Hepatic stellate cell (primary cell): ENCODE results near the gene TMEM200B.
"Not testable (repeated sequence)": the region's sequence is repeated elsewhere in the genome, so short reads cannot be mapped to it uniquely, and the experiment has no call there.

Source experiments
- DNase-seq: peaks from one replicate; pipeline ENCODE4 v3.0.0; 2011; ENCODE audit warnings: low spot score

Gene TMEM200B

DNA sequence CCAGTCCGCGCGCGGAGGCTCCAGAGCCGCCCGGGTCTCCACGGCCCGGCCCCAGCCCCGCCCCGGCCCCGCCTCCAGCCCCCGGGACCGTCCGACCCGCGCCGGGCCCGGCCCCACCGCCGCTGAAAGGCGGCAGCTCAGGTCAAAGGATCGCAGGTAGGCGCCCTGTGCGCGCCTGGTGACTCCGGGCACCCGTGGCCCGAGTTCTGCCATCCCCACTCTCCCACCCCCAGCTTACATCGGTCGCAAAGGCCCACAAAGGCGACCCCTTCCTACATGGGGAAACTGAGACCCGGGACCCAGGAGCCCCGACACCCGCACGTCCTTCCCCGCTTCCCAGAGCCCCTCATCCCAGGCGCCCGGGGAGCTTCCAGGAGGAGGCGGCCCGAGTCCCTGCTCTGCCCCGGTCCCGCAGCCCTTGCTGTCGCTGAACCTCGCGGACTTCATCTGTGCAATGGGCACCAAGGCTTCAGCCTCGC lies at the start of gene TMEM200B:
TMEM200B (minus strand) TSS at position 17 of the 479 bp plus-strand sequence. CDS start 2,075 bp downstream, outside the sequence.
- DNase-seq: peak; percentile 35

DNA sequence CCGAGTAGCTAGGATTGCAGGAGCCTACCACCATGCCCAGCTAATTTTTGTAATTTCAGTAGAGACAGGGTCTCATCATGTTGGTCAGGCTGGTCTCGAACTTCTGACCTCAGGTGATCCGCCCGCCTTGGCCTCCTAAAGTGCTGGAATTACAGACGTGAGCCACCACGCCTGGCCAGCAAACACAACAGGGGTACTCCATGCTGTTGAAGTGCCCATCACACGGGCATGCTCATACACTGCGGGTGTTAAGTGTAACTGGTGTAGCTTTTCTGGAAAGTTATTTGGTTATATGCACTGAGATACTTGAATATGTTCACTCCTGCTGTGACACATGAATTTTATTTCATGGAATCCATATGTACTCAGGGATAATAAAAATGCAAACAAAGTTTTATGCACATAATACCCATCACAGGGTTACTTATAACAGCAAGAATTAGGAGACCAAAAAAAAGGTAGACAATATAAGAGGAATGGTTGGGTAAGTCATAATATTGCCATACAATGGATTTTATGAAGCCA lies 48.8 kb upstream of the TMEM200B start:
- DNase-seq: no peak

DNA sequence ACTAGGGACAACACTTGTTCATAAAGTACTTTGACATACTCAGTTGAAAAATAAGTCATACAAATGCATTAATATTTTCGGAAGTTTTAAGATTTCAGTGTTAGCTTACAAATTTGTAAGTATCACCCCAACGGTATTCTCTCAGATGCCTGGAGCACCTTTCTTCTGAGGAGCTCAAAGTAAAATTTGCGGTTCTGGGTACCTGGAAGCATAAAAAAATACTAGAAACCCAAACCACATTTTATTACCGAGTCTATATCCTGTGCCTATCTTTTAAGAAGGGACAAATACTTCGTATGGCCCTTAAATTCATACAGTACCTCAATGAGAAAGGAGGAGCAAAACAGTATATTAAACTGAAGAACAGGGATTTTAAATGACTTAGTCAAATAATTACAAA lies 47.8 kb upstream of the TMEM200B start:
- DNase-seq: no peak

DNA sequence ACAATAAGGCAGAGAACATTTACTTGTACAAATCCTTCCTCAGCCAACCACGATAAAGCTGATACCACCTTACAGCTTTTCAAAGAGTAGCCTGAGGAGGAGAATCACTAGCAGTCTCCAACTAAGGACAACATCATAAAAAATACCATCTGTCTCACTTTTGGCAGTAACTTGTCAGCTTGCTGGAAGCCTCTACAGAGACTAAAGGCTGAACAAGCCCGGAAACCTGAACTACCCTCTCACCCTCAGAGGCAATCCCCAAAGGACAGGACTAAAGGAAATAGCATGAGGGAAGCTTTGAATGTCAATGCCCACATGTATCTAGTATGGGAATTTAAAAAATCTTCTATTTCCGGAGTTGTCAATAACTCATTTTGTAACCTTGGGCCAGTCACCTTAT lies 47.4 kb upstream of the TMEM200B start:
- DNase-seq: no peak

DNA sequence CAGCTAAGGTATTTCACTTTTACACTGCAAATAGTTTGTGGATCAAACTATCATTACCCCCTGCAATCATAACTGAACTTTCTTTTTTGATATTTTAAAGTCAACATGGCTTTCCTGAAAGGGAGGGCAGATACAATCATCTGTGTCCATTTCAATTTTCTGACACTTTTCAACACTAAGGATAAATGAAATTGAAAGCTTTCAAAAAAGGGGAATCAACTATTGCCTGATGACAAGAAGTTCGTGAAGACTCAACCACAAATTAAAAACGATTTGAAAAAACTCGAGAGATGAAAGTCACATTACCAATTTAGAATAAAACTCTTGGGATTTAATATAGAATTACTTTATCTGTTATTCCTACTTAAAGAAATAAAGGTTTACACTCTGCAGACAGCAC lies 46.3 kb upstream of the TMEM200B start:
- no peak for DNase-seq

DNA sequence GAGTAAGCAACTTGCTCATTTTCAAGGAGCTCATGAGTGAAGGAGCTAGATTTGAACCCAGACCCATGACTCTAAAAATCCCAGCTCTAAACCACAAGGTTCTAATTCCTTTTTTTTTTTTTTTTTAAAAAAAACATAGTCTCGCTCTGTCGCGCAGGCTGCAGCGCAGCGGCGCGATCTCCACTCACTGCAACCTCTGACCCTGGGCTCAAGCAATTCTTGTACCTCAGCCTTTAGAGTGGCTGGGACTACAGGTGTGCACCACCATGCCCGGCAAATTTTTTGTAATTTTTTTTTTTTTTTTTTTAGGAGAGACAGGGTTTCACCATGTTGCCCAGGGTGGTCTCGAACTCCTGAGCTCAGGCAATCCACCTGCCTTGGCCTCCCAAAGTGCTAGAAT lies 44.2 kb upstream of the TMEM200B start:
- no peak for DNase-seq

DNA sequence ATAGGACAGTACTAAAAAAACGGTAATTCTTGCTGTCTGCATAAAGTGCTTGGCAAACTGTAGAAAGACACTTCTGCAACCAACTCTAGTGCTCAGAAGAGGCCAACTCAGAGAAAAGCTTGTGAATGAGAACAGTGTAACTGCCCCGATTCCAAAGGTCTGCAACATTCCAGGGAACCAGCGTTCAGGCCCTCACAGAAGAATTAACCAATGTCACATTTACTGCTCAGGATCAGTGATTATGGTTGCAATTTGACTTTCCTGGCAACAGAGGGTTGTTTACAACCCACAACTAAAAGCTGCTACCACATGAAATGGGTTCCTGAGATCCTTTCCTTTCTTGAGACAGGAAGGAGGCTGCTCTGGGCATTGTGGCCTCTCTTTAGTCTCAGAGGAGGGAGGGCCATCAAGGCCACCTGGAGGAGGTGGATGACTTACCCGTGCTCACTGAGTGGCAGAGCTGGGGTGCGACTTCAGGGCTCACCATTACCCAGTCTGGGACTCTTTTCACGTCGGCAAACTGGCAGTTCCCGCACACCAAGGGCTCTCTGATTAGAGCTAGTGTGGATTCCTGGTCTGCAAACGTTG lies 42.7 kb upstream of the TMEM200B start:
- DNase-seq: no peak

DNA sequence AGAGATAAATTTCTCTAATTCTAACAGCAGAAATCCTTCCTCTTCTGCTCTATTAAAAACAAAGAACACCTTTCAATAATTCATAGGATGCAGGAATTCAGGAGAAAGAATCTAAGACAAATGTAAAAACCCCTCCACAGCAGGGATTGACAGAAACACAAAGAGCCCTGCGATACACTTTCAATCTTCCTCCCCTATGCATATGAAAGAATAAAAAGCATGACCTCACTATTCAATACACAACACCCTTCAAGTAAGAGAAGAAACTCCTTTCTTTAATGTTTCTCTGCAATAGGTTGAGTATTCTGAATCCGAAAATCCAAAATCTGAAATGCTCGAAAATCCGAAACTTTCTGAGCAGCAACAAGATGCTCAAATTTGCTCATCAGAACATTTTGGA lies 40.9 kb upstream of the TMEM200B start:
- DNase-seq: no peak

DNA sequence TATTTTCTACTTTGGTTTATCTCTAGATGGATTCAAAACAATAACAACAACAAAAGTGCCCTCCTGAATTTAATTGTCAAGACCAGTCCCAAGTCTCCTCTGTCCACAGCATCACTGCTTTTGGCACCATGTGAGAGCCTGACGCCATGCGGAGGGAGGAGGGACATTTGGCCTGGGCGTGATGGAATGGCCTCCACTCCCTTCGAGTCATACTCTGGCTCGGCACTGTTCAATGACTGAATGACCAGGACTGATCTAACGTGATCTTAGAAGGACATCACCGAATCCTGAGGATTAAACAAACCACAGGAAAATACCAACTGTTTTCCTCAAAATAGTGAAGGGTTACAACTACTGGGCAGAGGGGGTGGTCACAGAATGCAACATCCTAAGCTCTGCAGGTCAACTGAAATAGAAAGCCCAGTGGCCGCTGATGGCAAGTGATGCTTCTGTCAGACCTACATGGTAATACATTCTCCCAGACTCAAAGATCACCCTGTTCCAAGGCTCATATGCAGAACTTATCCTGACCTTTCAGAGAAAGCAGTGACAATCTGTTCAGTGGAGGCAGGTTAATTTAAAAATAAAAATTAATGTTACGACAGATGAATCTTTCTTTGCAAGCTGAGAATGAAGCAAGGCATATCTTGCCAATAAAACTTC lies 38.9 kb upstream of the TMEM200B start:
- DNase-seq: no peak

DNA sequence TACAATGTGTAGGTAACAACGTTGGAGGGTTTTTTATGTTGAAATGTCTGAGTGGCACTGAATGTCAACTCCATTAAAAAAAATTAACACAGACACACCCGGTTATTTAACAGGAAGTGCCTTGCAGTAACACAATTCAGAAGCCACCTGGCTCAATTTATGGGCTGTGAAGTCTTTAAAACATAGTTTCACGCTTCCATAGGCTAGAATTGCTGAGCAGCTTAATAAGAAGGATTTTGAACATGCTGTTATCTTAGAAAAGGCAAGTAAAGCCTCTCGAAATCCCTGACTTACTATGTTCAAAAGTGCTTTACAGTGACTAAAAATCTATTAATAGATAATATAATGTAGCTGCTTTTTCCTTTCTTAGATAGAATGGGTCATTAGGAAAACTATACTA lies 38.3 kb upstream of the TMEM200B start:
- no peak for DNase-seq

DNA sequence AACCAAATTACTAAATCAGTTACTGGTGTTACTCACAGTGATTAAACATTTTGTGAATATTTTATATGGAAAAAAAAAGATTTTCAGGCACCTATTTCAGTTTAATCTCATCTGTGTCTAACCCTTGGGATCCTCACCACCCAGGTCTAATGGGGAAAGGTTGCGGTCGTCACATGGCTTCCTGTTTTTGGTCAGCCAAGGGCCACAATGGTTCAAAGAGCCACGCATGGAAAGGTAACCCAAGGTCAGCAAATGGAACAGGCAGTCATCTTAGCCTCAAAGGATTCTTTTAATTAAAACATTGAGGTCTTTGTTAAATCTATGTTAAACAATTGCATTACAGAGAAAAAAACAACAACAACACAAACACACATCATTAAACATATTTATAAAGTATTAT lies 36.1 kb upstream of the TMEM200B start:
- DNase-seq: no peak

DNA sequence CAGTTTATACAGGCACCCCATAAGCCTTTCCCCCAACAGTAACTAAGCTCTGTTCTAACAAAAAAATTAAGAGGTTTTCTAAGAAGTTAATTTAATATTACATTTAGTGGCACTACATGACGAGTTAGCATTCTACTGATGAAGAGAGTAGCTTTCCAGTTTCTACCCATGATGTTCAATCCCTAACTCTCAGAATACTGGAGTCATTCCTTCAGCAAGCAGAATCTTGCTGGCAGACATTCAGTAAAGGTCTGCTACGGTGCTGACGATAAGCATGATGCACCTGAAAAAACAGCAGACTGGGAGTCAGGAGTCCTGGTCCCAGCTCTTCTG lies 33.5 kb upstream of the TMEM200B start:
- DNase-seq: no peak

DNA sequence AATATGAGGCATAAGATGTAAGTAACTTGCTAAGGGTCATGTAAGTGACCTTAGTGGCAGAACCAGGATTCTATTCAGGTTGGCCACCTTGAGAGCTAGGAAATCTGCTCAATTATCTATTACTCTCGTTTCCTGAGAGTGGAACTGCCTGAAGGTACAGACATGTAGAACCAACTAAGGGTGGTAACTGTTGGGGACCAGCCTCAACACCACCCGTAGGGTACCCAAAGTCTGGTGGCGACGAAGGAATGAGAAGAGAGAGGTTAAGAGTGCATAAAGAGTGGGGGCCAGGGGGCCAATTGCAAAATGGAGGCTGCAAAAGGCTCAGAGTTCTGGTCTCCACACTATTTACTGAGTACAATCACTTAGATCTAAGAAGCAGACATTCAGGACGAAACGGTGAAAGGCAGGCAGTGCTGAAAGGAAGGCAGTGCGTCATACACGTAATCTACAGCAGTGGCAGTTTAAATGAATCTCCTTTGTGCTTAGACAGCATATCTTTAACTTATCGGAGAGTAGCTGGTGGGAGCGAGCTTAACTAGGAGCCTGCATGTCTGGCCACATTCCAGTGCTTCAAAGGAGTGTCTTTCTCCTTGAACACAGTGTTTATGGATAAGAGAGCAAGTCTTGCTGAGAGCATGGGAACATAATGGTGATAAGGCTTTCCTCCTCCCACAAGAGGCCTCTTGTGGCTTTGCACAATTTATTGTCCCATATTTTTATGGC lies 33.0 kb upstream of the TMEM200B start:
- no peak for DNase-seq

DNA sequence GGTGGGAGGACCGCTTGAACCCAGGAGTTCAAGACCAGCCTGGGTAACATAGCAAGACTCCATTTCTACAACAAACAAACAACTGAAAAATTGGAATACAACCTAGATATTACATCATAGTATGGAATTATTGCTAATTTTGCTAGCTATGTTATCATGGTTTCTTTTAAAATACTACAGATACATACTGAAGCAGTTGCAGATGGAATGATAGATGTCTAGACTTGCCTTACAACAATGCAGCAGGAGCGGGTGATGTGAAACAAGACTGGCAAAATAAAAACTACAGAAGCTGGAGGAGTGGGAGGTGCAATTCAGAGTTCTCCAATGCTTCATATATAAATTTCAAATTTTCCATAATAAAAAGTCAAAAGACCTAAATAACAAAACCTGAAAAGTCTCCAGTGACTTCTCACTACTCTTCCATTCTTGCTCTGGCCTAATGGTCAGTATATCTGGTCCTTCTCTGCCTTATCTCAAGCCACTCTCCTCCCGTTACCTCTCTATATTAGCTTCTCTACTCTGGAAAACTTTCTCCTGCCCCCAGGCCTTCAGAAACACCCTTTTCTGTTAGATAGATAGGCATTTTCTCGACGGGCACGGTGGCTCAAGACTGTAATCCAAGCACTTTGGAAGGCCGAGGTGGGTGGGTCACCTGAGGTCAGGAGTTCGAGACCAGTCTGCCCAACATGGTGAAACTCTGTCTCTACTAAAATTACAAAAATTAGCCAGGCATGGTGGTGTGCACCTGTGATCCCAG lies 28.5 kb upstream of the TMEM200B start:
- DNase-seq: no peak

DNA sequence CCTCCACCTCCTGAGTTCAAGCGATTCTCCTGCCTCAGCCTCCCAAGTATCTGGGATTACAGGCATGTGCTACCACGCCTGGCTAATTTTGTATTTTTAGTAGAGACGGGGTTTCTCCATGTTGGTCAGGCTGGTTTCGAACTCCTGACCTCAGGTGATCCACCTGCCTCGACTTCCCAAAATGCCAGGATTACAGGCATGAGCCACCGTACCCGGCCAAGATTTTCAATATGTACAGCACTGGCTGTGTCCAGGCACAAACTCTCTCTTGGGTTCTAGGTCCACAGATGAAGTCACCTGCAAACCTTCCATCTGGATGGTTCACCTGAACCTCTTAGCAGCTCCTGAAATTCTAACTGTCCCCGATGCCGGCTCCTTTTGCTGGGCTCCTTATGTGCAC lies 26.6 kb upstream of the TMEM200B start:
- DNase-seq: not testable (repeated sequence)

DNA sequence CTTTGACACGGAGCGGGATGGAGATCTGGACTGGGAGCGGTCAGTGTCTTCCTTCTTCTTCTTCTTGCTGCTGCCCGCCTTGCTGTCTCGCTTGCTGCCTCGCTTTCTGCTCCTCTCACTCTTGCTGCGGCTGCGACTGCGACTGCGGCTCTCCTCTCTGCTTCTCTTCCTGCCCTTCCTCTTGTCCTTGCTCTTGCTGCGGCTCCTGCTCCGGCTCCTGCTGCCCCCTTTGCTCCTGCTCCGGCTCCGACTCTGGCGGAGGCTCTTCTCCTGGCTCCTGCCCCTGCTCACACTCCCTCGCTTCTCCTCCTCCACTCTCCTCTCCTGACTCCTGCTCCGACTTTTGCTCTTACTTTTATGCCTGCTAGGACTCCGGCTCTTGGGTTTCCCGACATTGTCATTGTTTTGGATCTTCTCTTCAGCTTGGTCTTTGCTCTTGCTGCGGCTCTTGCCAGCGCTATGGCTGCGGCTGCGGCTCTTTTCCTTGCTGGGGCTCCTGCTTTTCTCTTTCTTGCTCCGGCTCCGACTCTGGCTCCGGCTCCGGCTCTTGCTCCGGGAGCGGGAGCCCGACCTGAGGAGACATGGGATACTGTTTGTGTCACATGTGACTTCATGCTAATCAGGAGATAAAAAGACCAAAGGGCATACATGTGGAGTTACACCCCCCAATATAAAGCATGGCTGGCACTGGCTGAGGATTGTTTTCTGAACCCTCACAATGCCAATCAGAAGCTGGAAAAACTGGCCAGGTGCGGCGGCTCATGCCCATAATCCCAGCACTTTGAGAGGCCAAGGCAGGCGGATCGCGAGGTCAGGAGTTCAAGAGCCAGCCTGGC lies 25.2 kb upstream of the TMEM200B start:
- no peak for DNase-seq

DNA sequence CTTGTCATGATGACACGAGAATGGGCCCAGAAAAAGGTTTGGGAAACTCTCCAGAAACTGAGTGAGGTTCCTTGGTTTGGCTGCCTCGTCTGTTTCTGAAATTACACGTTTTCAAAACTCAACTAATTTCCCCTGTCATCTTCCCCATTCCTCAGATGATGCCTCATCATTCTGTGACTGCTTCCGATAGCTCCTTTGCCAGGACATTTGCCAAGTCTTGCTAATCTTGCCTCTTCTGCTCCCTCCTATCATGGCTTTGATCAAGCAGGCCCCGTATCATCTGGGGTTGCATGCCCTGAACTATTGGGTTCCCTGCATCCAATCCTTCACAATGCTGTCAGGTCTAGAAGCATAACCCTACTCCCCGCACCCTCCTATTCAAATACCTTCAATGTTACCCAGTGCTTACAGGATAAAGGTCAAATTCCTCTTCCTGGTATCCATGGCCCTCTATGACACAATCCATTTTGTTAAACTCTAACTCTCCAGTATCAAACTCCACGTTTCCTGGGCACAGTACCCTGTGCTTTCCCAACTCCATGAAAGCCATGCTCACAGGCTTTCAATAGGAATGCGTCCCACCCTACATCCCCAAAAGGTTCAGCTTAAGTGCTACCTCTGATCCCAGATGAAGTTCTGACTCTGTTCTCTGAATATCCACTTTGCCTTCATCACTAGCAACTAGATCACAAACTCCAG lies 22.2 kb upstream of the TMEM200B start:
- peak; percentile 74 for DNase-seq

DNA sequence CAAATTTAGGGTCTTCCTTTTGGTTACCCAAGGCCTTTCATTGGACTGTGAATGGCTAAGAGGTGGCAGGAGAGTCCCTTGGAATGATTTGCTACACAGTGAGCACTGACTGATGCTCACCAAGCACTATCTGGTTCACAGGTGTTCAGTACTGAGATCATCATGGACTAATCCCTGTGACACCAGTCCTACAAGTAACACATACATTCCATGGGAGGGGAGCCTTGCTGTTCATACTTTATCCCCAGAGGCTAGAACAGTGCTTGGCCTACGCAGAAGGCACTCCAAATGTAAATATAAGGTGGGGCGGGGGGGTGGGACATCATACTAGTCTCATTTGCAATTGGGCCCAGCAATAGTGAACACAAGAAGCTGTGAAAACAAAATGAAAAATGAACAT lies 20.5 kb upstream of the TMEM200B start:
- no peak for DNase-seq

DNA sequence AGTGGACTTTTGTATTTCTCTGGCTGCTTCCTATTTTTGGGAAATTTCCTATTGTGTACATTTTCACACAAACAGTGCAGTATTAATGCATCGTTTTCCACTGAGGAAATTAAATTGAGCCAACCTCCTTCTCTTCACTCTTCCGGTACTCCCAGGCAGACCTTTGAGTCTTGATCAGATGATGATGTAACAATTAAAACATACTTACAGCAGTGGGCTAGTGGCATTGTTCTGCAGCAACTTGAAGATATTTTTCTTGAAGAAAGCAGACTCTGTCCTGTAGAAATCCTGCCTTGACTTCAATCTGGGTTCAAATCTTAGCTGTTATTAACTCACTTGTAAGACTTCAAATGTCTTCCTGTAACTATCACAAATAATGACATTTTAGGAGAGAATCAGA lies 19.0 kb upstream of the TMEM200B start:
- DNase-seq: no peak

DNA sequence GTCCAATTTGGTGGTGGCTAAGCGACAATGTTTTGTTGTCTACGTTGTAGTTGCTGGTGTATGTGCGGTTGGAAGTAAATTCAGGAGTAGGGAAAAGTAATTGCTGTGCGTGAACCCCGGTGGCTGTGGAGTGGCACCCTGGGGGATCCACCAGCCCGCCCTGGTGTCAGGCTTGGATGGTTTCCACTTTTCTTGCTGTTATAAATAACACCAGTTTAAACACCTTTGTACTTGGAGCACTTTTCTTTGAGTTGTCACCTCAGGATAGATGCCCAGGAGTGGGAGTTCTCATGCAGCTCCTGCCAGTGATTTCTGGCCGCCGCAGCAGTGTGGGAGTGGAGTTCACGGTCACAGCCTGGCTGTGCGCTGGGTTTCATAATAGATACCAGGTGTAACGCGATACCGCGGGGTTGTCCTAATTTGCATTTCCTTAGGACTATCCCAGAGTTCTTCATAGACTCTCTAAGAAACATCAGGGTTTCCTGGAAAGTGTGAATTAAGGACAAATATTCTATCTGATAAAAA lies 12.8 kb upstream of the TMEM200B start:
- DNase-seq: no peak

DNA sequence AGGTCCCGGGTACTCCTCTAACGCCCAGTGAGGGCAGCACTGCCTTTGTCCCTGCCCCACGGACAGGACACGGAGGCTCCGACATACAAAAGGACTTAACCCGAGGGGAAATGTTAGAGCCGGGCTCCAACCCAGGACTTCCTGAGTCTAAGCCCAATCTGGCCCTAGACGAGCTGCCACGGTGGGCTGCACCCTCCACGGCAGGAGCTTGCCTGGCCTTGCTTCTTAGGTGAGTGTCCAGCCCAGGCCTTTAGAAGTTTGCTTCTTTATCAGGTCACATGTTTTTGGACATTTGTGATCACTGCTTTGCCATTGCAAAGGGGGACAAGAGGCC lies 11.0 kb upstream of the TMEM200B start:
- DNase-seq: no peak
